Mammary epithelial cell (primary cell): Measurements from ENCODE around the gene EFEMP2.

Source experiments
- CTCF ChIP-seq, 2 donors: IDR thresholded peaks in 1 of 2; conservative IDR thresholded peaks in 1 of 2; 2 replicates each; pipeline ENCODE4 v1.5.1; 2011 to 2012; ENCODE audit warnings: inconsistent platforms in 2 of 2, low read length in 2 of 2, mild to moderate bottlenecking in 2 of 2, control low read depth in 1 of 2, low read depth in 1 of 2; ENCODE audit not compliant: insufficient read depth in 1 of 2; ENCODE audit errors: extremely low read depth in 1 of 2
- EZH2 ChIP-seq: IDR thresholded peaks from 2 replicates; pipeline ENCODE4 v1.6.1; 2012; ENCODE audit warnings: low read length, inconsistent platforms, borderline replicate concordance

- TF ChIP-seq CTCF (conservative IDR thresholded peaks at IDR 0.05 in 1 of 2, IDR thresholded peaks at IDR 0.05 in 1 of 2; ENCODE audit: extremely low read depth in 1 of 2, insufficient read depth in 1 of 2, low read depth in 1 of 2, low read length in 2 of 2) (no peak), EZH2 (no peak)
Measured at GRCh38 chr11:65868076-65868667, 4.4 kb downstream of the EFEMP2 start.
